CD14-positive monocyte (primary cell): Measurements from ENCODE around the gene EIF2B2. TPM values are rescaled to one million over a fixed set of nuclear protein-coding genes. Genes with fewer than 3 reads are reported as not detected.

ENCODE experiments used
- DNase-seq, 3 donors: peaks; one replicate each; pipeline ENCODE4 v3.0.0-alpha.2; 2011 to 2022
- H2AFZ ChIP-seq: 2 replicates; pipeline ENCODE4 v1.6.0; 2012; ENCODE audit warnings: mild to moderate bottlenecking, low read depth, low read length, inconsistent platforms; ENCODE audit not compliant: insufficient read depth, poor library complexity, severe bottlenecking
- H3K27ac ChIP-seq, 2 donors: 1 replicate in 1 of 2; 2 replicates in 1 of 2; pipeline ENCODE4 v1.5.1; 2012 to 2013; ENCODE audit warnings: low read length in 2 of 2, control low read depth in 1 of 2, inconsistent platforms in 1 of 2, low read depth in 1 of 2, mild to moderate bottlenecking in 1 of 2
- H3K27me3 ChIP-seq, 2 donors: one replicate each; pipeline versions ENCODE4 v1.6.0 to v1.6.1; 2011 to 2013; ENCODE audit warnings: low read length in 2 of 2; ENCODE audit not compliant: control insufficient read depth in 2 of 2, insufficient read depth in 2 of 2
- H3K36me3 ChIP-seq, 2 donors: replicated peaks in 1 of 2; 1 replicate in 1 of 2; 2 replicates in 1 of 2; pipeline versions ENCODE4 v1.5.1 to v1.6.1; 2012 to 2013; ENCODE audit warnings: low read length in 2 of 2, control low read depth in 1 of 2, inconsistent platforms in 1 of 2, mild to moderate bottlenecking in 1 of 2; ENCODE audit not compliant: insufficient read depth in 2 of 2, control insufficient read depth in 1 of 2
- H3K4me1 ChIP-seq, 2 donors: 1 replicate in 1 of 2; 2 replicates in 1 of 2; pipeline versions ENCODE4 v1.5.1 to v1.6.1; 2012 to 2013; ENCODE audit warnings: low read length in 2 of 2, control low read depth in 1 of 2, inconsistent platforms in 1 of 2, mild to moderate bottlenecking in 1 of 2, moderate library complexity in 1 of 2; ENCODE audit not compliant: insufficient read depth in 2 of 2, control insufficient read depth in 1 of 2
- H3K4me2 ChIP-seq: replicated peaks from 2 replicates; pipeline ENCODE3; 2012; ENCODE audit warnings: low read length, moderate library complexity, mild to moderate bottlenecking; ENCODE audit not compliant: poor library complexity, severe bottlenecking; ENCODE audit errors: extremely low read depth
- H3K4me3 ChIP-seq, 3 experiments: fragments of 200-600 bp in 1 of 3; sonication (generic) in 1 of 3; replicated peaks in 1 of 3; 1 replicate in 2 of 3; 2 replicates in 1 of 3; pipeline ENCODE4 v1.5.1; 2011 to 2013; ENCODE audit warnings: low read length in 3 of 3, mild to moderate bottlenecking in 3 of 3, control low read depth in 2 of 3, low read depth in 2 of 3, inconsistent platforms in 1 of 3, moderate library complexity in 1 of 3
- H3K79me2 ChIP-seq: 2 replicates; pipeline ENCODE4 v1.6.0; 2012; ENCODE audit warnings: mild to moderate bottlenecking, control low read depth, inconsistent platforms, low read length, moderate library complexity; ENCODE audit not compliant: insufficient read depth
- H3K9ac ChIP-seq: 2 replicates; pipeline ENCODE4 v1.6.0; 2017; ENCODE audit warnings: low read length, mild to moderate bottlenecking; ENCODE audit not compliant: insufficient read depth, poor library complexity, severe bottlenecking
- H3K9me3 ChIP-seq, 2 donors: replicated peaks in 1 of 2; 1 replicate in 1 of 2; 2 replicates in 1 of 2; pipeline versions ENCODE4 v1.5.1 to v1.6.1; 2012 to 2013; ENCODE audit warnings: low read length in 2 of 2, control low read depth in 1 of 2; ENCODE audit not compliant: control insufficient read depth in 1 of 2, insufficient read depth in 1 of 2
- H4K20me1 ChIP-seq: 2 replicates; pipeline ENCODE4 v1.6.0; 2012; ENCODE audit warnings: mild to moderate bottlenecking, low read length, control low read depth, moderate library complexity; ENCODE audit not compliant: insufficient read depth
- H3K27ac Mint-ChIP-seq, 7 donors: one replicate each; pipeline ENCODE4 v1.8.0; 2020; ENCODE audit warnings: mild to moderate bottlenecking in 7 of 7, mixed read lengths in 7 of 7, moderate library complexity in 6 of 7, inconsistent platforms in 2 of 7
- H3K27me3 Mint-ChIP-seq, 3 donors: one replicate each; pipeline ENCODE4 v1.8.0; 2021 to 2022; ENCODE audit warnings: low read depth in 3 of 3, mild to moderate bottlenecking in 3 of 3, mixed read lengths in 3 of 3, moderate library complexity in 3 of 3, inconsistent platforms in 1 of 3
- H3K36me3 Mint-ChIP-seq, 2 donors: one replicate each; pipeline ENCODE4 v1.8.0; 2020; ENCODE audit warnings: mixed read lengths in 2 of 2, inconsistent platforms in 1 of 2, mild to moderate bottlenecking in 1 of 2
- H3K4me1 Mint-ChIP-seq: one replicate; pipeline ENCODE4 v1.8.0; 2020; ENCODE audit warnings: mild to moderate bottlenecking, mixed read lengths
- H3K4me3 Mint-ChIP-seq, 2 donors: one replicate each; pipeline ENCODE4 v1.8.0; 2020; ENCODE audit warnings: mild to moderate bottlenecking in 2 of 2, mixed read lengths in 2 of 2, moderate library complexity in 1 of 2
- H3K9me3 Mint-ChIP-seq, 7 donors: one replicate each; pipeline ENCODE4 v1.8.0; 2020 to 2022; ENCODE audit warnings: mixed read lengths in 7 of 7, mild to moderate bottlenecking in 6 of 7, moderate library complexity in 6 of 7, inconsistent platforms in 2 of 7
- CTCF ChIP-seq: fragments of 200-600 bp; IDR thresholded peaks from one replicate; pipeline ENCODE4 v1.8.0; 2022; ENCODE audit warnings: antibody characterized with exemption, mild to moderate bottlenecking
- WGBS: methylation state at CpG from one replicate; pipeline ENCODE4 v1.1.5; 2013; ENCODE audit warnings: missing lambda C conversion rate; ENCODE audit not compliant: insufficient coverage; 5-methylcytosine and 5-hydroxymethylcytosine counted together
- intact Hi-C, 2 donors: fragments of 100-400 bp; cut with micrococcal nuclease; formaldehyde crosslinking; loops; one replicate each; pipeline versions ENCODE4 v1.15.0 to v1.15.1; 2023
- polyA plus RNA-seq, 3 donors: library from polyadenylated mRNA; depleted of rRNA in 1 of 3; unstranded in 2 of 3; stranded (reverse) in 1 of 3; fragments of 300-500 nt in 2 of 3; fragments of >200 nt in 1 of 3; fragmentation: Illumina TruSeq in 2 of 3; gene quantifications; 1 replicate in 2 of 3; 2 replicates in 1 of 3; pipeline ENCODE4 v1.2.3, GENCODE V29; 2012 to 2021

Gene EIF2B2
- polyA plus RNA-seq, 3 donors = 20.8 to 26.3 (median 23.9) TPM

- H3K4me3 ChIP-seq = no peak overlapping the region
- WGBS = 93% methylated on average over 3 of the region's 4 CpGs
- H3K27me3 ChIP-seq = no peaks in the 10 kb centered on the region
- H3K9me3 ChIP-seq = no peaks in the 10 kb centered on the region
- peaks cover 1 to 2% of the 10 kb centered on the region in 2 donors for H3K4me1 ChIP-seq
- Mint-ChIP-seq H3K4me3 (no peak overlapping the region), H3K4me1 (peaks cover 10% of the 10 kb centered on the region), H3K36me3 (peaks cover 80 to 82% of the 10 kb centered on the region in 2 donors), H3K9me3 (no peaks in the 10 kb centered on the region), H3K27ac (no peak overlapping the region), H3K27me3 (no peaks in the 10 kb centered on the region)
- no peak overlapping the region for H3K27ac ChIP-seq
- H3K79me2 ChIP-seq = peaks cover 2% of the 10 kb centered on the region
- no peak overlapping the region for H3K4me2 ChIP-seq
- no peaks in the 10 kb centered on the region for H4K20me1 ChIP-seq
- DNase-seq = no peak
- H3K36me3 ChIP-seq = peaks cover 63 to 96% of the 10 kb centered on the region in 2 donors
- intact Hi-C loops = loop anchor here in 1 of 2 donors (10.0 kb wide), 1 partner anchor 56 kb away; the partner anchor contains the start of genes ACYP1 and ZC2HC1C
- no peak for TF ChIP-seq CTCF
- no peak overlapping the region for H2AFZ ChIP-seq
- H3K9ac ChIP-seq = no peak overlapping the region
Measured at GRCh38 chr14:75009176-75009575, 6.5 kb downstream of the EIF2B2 start.

- no peak for DNase-seq
- no peak overlapping the region for H3K27ac Mint-ChIP-seq
- no peaks in the 10 kb centered on the region for H3K27me3 Mint-ChIP-seq
- intact Hi-C loops = no loop called here
- Histone ChIP-seq H2AFZ (no peak overlapping the region), H3K36me3 (peaks cover 76 to 100% of the 10 kb centered on the region in 2 donors), H4K20me1 (no peaks in the 10 kb centered on the region), H3K4me1 (no peaks in the 10 kb centered on the region), H3K79me2 (no peaks in the 10 kb centered on the region), H3K4me3 (no peak overlapping the region), H3K4me2 (no peak overlapping the region), H3K9ac (no peak overlapping the region), H3K27me3 (no peaks in the 10 kb centered on the region), H3K27ac (no peak overlapping the region), H3K9me3 (no peaks in the 10 kb centered on the region)
- peaks cover 78 to 82% of the 10 kb centered on the region in 2 donors for H3K36me3 Mint-ChIP-seq
- no peak for TF ChIP-seq CTCF
- peaks cover 3% of the 10 kb centered on the region for H3K4me1 Mint-ChIP-seq
- no CpG with 5 or more reads among the region's 4 CpGs for WGBS
- H3K9me3 Mint-ChIP-seq = no peaks in the 10 kb centered on the region
- H3K4me3 Mint-ChIP-seq = no peak overlapping the region
Measured at GRCh38 chr14:75010472-75011093, 7.9 kb downstream of the EIF2B2 start.
